ENCODE measurements around the gene CFTR.

CFTR gene

GRCh38 chr7:117592011-117592635 is 112.3 kb downstream of the CFTR start:
- DNase-seq, result no peak

DNA sequence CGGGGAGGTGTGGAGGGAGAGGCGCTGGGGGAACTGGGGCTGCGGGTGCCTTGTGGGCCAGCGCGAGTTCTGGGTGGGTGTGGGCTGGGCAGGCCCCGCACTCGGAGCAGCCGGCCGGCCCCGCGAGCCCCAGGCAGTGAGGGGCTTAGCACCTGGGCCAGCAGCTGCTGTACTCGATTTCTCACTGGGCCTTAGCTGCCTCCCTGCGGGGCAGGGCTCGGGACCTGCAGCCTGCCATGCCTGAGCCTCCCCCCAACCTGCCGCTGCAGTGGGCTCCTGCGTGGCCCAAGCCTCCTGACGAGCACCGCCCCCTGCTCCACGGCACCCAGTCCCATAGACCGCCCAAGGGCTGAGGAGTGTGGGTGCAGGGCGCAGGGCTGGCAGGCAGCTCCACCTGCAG is 116.3 kb downstream of the CFTR start:
- DNase-seq, result no peak

DNA sequence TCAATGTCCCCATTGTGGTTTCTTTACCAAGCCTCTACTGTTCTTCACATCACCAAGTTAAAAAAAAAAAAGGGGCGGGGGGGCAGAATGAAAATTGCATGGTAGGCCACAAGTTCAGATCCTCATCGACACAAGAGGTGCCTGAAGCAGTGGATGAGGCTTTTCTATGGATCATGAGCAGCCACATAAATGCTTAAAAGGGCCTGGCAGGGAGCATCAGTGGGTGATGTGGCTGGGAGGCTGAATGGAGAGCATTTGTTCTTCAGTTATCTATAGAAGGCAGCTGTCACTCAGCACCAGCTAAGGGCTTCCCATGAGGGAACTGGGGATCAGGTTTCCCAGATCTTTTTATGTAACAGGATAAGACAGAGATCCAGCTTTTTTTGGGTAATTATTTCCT is 117.9 kb downstream of the CFTR start:
- no peak for DNase-seq

- no peak for DNase-seq
These were observed 121.1 kb downstream of the CFTR start for GRCh38 chr7:117600911-117601310.

GRCh38 chr7:117603627-117604026 is 123.8 kb downstream of the CFTR start:
- no peak for DNase-seq

- no peak for DNase-seq
These were observed 125.9 kb downstream of the CFTR start for GRCh38 chr7:117605712-117606111.

DNA sequence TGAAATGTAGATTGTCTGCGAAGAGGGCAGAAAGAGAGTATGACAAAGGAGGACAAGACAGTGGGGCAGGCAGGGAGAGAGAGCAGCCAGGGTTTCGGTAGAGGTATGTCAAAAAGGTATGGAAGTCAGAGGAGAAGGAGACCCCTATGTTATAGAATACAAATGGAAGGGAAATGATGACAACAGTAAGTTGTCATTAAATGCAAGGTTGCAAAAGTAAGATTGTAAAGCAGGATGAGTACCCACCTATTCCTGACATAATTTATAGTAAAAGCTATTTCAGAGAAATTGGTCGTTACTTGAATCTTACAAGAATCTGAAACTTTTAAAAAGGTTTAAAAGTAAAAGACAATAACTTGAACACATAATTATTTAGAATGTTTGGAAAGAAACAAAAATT is 126.3 kb downstream of the CFTR start:
- DNase-seq, result no peak

GRCh38 chr7:117610396-117610795 is 130.6 kb downstream of the CFTR start:
- DNase-seq, result no peak

GRCh38 chr7:117612637-117613036 is 132.8 kb downstream of the CFTR start:
- DNase-seq, result no peak

DNA sequence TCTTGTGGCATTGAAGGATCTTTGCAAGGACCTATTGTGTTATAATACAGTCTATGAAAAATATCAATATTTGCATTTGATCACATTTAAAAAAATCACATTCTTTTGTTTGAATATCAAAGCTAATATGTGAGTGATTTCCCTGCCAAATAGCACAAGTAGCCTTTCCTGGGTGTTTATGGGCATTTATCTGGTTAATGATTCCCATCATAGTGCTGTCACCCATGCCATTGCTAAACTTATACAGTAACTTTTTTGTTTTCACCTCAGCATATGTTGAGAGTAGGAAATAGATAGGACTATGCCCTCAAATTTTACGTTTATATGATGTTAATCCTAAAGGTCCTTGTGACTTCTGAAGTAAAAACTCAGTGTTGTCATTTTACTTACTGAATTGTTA is 136.9 kb downstream of the CFTR start:
- no peak for DNase-seq

DNA sequence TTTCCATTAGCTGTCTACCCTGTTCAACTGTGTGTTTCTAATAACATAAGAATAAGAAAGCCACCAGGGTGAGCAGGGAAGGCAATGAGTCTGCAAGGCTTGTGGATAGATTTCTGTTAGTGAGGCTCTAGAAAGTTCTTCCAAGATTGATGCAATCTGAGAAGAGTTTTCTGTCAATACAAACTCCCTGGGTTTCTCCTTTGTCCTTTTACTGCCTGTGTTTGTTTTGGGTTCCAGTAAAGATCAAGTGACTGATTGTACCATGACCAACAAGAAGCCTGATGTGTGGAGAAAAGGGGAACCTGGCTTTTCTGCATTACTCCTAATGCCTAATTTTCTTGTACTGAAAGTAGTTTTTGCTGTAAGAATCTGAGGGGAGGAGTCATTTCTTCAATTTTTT is 139.9 kb downstream of the CFTR start:
- no peak for DNase-seq

DNA sequence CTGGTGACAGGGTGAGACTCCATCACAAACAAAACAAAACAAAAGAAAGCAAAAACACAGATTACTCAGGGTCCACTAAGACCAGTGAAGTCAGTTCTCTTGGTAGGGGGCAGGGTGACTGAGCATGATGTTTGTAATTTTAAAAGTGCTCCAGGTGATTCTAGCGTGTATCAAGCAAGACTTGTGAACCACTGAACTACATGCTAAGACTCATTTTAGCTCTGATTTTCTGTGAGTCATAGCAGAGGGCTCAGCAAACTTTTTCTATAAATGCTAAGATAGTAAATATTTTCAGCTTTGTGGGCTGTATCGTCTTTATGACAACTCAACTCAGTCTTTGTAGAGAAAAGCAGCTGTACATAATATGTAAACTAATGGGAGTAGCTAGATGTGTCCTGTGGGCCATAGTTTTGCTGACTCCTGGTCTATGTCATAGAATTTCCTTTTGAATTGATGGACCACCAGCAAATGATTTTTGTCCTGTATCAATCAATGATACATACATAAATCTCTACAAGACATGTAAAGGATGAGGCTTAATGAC is 141.3 kb downstream of the CFTR start:
- DNase-seq, result no peak

- no peak for DNase-seq
These were observed 143.8 kb downstream of the CFTR start for GRCh38 chr7:117623606-117624005.

GRCh38 chr7:117630501-117630900 is 150.7 kb downstream of the CFTR start:
- no peak for DNase-seq

DNA sequence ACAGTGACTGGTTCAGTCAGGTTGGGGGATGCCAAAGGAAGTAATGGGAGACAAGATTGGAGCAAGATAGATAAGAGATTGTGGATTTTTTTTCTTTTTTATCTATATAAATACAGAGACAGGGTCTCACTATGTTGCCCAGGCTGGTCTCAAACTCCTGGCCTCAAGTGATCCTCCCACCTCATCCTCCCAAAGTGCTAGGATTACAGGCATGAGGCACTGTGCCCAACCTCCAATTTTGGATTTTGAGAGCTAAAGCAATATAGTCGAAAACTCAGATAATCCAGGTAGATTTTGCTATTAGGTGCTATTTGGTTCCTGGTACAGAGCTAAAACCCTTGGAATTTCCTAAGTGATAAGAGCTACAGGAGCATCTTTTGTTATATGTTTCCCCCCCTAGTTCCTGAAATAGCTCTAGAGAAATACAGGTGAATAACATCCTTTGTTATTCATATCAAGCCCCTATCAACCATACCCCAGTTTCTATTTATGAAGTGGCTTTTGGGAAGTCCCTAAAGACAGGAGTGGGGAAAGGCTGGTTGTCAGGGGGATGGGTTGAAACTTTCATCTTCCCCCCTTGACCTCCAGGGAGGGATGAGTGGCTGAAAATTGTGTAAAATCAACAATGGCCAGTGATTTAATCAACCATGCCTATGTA is 151.2 kb downstream of the CFTR start:
- DNase-seq, result no peak

GRCh38 chr7:117631652-117632051 is 151.8 kb downstream of the CFTR start:
- no peak for DNase-seq

GRCh38 chr7:117637937-117638336 is 158.1 kb downstream of the CFTR start:
- no peak for DNase-seq

GRCh38 chr7:117639966-117640365 is 160.1 kb downstream of the CFTR start:
- no peak for DNase-seq

- DNase-seq, result no peak
These were observed 160.6 kb downstream of the CFTR start for GRCh38 chr7:117640465-117640864.

- DNase-seq, result no peak
These were observed 165.8 kb downstream of the CFTR start for GRCh38 chr7:117645481-117646165.

DNA sequence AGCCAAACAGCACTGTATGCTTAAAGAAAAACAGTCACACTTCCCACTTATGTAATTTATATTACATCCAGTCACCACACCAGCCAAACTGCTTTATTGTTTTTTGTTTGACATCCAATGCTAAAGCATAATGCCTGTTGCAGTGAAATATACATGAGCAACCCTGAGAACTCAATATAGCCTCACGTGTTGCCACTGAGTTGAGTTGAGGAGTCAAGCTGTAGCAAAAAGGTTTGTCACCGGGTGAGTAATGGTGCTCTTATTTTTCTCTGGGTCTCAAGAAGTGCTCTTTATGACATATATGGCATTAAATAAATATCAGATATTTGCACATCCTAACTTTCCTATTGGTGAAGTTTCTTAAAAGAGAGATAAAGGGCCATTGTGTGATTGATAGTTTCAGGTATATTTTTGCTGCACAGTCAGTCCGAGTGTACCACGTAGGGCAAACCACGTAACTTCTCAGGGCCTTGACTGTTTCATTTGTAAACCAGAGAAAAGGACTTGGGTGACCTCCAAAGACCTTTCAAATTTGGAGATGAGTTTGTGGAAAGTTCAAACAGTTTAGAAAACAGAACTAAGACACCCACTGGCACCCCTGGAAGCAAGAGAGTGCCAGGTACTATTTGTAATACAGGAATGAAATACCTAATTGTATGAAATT is 168.5 kb downstream of the CFTR start:
- DNase-seq, result no peak

DNA sequence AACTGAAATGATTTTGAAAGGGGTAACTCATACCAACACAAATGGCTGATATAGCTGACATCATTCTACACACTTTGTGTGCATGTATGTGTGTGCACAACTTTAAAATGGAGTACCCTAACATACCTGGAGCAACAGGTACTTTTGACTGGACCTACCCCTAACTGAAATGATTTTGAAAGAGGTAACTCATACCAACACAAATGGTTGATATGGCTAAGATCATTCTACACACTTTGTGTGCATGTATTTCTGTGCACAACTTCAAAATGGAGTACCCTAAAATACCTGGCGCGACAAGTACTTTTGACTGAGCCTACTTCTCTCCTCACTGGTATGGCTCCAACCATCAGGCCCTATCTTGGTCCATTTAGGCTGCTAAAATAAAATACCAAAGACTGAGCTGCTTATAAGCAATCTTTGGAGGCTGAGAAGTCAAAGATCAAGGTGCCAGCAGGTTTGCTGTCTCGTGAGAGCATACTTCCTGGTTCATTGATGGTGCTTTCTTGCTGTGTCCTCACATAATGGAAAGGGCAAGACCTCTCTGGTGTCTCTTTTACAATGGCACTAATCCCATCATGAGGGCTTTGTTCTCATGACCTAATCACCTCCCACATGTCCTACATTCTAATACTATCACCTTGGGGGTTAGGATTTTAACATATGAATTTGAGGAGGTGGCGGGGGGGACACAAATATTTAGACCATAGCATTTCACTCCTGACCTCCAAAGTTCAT is 173.3 kb downstream of the CFTR start:
- DNase-seq, result no peak

GRCh38 chr7:117654780-117655179 is 175.0 kb downstream of the CFTR start:
- no peak for DNase-seq

Data from suppressor macrophage treated with lipopolysaccharide for 4 hours (primary cell).